Testis (tissue), 3 donors: Measurements from ENCODE around the gene CHGA. TPM values are rescaled to one million over a fixed set of nuclear protein-coding genes. Genes with fewer than 3 reads are reported as not detected.
A peak's percentile ranks its signal among the peaks of the same experiment; 100 is the strongest.

Experiments
- DNase-seq: peaks from one replicate; pipeline ENCODE4 v3.0.0-alpha.2; 2019
- H3K27ac ChIP-seq, 2 donors: fragments of 200-600 bp; sonication (generic); one replicate each; pipeline ENCODE4 v1.5.1; 2019
- H3K27me3 ChIP-seq: fragments of 200-600 bp; sonication (generic); one replicate; pipeline ENCODE4 v1.5.1; 2019
- H3K36me3 ChIP-seq: fragments of 200-600 bp; sonication (generic); one replicate; pipeline ENCODE4 v1.5.1; 2017; ENCODE audit warnings: low read depth; ENCODE audit errors: missing control alignments
- H3K4me1 ChIP-seq: fragments of 200-600 bp; sonication (generic); one replicate; pipeline ENCODE4 v1.5.1; 2019
- H3K4me3 ChIP-seq, 2 donors: fragments of 200-600 bp; sonication (generic); one replicate each; pipeline ENCODE4 v1.5.1; 2017 to 2019
- H3K9me3 ChIP-seq: fragments of 200-600 bp; sonication (generic); one replicate; pipeline ENCODE4 v1.5.1; 2017
- POLR2A ChIP-seq: fragments of 450-650 bp; IDR thresholded peaks from one replicate; pipeline ENCODE4 v1.6.1; 2017; ENCODE audit warnings: antibody characterized with exemption, mild to moderate bottlenecking, moderate library complexity
- WGBS, 2 donors: methylation state at CpG; one replicate each; pipeline ENCODE4 v1.1.5; 2018; 5-methylcytosine and 5-hydroxymethylcytosine counted together
- intact Hi-C: fragments of 100-400 bp; cut with DNase I; formaldehyde crosslinking; loops from one replicate; pipeline ENCODE4 v1.15.1; 2023; ENCODE audit warnings: low total_unique reads
- polyA plus RNA-seq: library from polyadenylated mRNA; stranded (reverse); fragments of 350-450 nt; fragmentation: Illumina TruSeq; extraction: RNeasy Lipid Tissue Mini Kit (QIAGEN cat#74804); gene quantifications from one replicate; pipeline ENCODE4 v1.2.3, GENCODE V29; 2014; ENCODE audit warnings: low read depth, low replicate concordance; ENCODE audit not compliant: insufficient read depth
- total RNA-seq, 2 donors: library from RNA; depleted of rRNA; stranded (reverse); fragments of >200 nt; gene quantifications; one replicate each; pipeline ENCODE4 v1.2.3, GENCODE V29; 2016
- TF ChIP-seq, protein P1 (sequence below), 3 experiments: fragments of 450-650 bp in 2 of 3; fragments of 200-600 bp in 1 of 3; sonication (generic) in 1 of 3; IDR thresholded peaks; one replicate each; pipeline ENCODE4 v1.5.1; 2016 to 2019; ENCODE audit warnings: antibody characterized with exemption in 3 of 3, mild to moderate bottlenecking in 2 of 3, moderate library complexity in 1 of 3

CHGA gene
- total and polyA plus RNA-seq, 3 donors from 2014 or later = 92.9 to 225 (median 191) TPM

DNA sequence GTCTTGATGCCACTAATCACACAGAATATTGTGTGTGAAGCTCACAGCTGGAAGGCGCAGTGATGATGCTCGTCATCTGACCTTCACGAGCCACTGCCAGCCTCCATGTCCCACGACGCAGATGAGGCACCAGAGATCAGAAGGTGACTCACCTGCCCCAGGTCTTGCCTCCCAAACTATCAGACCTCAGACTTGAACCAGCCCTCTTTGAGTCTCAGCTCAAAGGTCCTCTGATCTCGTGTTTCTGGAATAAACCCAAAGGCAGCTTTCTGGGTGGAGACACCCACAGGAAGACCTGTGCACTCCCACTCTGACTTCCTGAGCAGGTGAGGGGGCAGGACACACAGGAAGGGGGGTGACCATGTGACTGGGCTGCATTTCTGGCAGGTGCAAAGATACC lies 19.6 kb upstream of the CHGA start:
- H3K4me3 ChIP-seq = no peak overlapping the region
- peaks cover 12% of the 10 kb centered on the region for H3K4me1 ChIP-seq
- H3K27me3 ChIP-seq = no peaks in the 10 kb centered on the region
- H3K27ac ChIP-seq = peak overlapping the region in 1 of 2 donors; percentile 24
- intact Hi-C loops = no loop called here
- TF ChIP-seq POLR2A = no peak
- TF ChIP-seq, protein P1, sequence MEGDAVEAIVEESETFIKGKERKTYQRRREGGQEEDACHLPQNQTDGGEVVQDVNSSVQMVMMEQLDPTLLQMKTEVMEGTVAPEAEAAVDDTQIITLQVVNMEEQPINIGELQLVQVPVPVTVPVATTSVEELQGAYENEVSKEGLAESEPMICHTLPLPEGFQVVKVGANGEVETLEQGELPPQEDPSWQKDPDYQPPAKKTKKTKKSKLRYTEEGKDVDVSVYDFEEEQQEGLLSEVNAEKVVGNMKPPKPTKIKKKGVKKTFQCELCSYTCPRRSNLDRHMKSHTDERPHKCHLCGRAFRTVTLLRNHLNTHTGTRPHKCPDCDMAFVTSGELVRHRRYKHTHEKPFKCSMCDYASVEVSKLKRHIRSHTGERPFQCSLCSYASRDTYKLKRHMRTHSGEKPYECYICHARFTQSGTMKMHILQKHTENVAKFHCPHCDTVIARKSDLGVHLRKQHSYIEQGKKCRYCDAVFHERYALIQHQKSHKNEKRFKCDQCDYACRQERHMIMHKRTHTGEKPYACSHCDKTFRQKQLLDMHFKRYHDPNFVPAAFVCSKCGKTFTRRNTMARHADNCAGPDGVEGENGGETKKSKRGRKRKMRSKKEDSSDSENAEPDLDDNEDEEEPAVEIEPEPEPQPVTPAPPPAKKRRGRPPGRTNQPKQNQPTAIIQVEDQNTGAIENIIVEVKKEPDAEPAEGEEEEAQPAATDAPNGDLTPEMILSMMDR (IDR thresholded peaks at IDR 0.05) = no peak
- H3K9me3 ChIP-seq = no peaks in the 10 kb centered on the region
- DNase-seq = no peak
- no peaks in the 10 kb centered on the region for H3K36me3 ChIP-seq
- 75 to 90% methylated on average over 5 to 6 of the region's 6 CpGs for WGBS, 2 donors

DNA sequence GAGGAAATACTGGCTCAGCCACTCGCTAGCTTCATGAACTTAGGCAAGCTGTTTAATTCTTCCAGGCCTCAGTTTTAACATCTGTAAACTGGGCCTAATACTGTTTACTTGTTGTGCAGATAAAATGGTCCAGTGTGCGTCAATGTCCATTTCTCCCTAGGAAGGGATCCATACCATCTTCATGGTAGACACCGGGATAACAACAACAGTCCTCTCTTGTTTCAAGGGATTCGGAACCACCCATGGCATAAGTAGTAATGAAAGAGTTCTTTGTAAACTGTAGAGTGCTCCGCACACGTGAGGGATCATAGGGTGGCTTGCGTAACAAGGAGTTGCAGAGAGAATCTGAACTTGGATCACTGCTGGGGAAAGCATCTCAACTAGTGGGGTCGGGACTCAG lies 17.3 kb upstream of the CHGA start:
- Histone ChIP-seq H3K36me3 (no peaks in the 10 kb centered on the region), H3K27ac (peak overlapping the region in 1 of 2 donors; percentile 50), H3K4me3 (no peak overlapping the region), H3K27me3 (no peaks in the 10 kb centered on the region), H3K4me1 (peaks cover 12% of the 10 kb centered on the region), H3K9me3 (no peaks in the 10 kb centered on the region)
- intact Hi-C loops = no loop called here
- peak; percentile 59 for DNase-seq
- TF ChIP-seq, protein P1 (IDR thresholded peaks at IDR 0.05) = no peak
- TF ChIP-seq POLR2A = no peak
- WGBS, 2 donors = 70 to 76% methylated on average over 8 of the region's 8 CpGs

DNA sequence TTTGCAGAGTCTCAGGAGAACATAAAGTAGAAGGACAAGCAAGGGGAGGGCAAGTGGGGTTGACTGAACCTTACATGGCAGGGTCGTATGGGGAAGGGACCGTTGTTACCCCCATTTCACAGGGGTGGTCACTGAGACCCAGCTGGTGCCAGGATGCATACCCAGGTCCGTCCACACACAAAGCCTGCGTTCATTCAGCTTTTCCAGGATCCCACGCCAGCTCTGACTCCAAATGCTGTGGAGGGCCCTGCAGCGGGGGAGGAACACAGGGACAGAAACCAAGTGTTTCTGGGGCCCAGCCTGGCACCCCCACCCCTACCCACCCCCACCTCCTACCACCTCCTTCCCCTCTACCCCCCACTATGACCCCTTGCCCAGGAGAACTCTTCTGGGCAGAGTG lies 16.5 kb upstream of the CHGA start:
- DNase-seq = peak; percentile 61
- no peak for TF ChIP-seq POLR2A
- no peaks in the 10 kb centered on the region for H3K9me3 ChIP-seq
- intact Hi-C loops = no loop called here
- H3K27ac ChIP-seq = peak overlapping the region in 1 of 2 donors; percentile 65
- WGBS, 2 donors = 59 to 71% methylated on average over 5 to 6 of the region's 6 CpGs
- no peaks in the 10 kb centered on the region for H3K36me3 ChIP-seq
- H3K4me3 ChIP-seq = no peak overlapping the region
- peaks cover 12% of the 10 kb centered on the region for H3K4me1 ChIP-seq
- H3K27me3 ChIP-seq = no peaks in the 10 kb centered on the region

DNA sequence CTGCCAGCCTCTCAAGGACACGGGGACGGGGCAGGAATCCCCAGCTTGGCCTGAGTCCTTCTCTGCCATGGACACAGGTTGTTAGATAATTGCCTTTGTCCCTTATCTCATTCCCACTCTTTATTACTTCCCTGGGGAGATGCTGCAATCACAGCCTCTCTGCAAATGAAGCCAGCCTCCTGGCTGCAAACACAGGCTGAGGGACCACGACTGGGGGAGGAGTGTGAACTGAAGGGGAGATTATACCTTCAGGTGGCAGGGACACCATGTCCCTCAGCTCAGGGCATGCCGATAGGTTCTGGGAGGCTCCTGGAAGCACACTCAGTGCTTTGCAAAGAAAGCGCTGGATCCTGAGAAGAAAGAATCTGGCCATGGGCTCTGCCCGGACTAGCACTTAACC lies 16.1 kb upstream of the CHGA start:
- Histone ChIP-seq H3K27ac (peak overlapping the region in 1 of 2 donors; percentile 65), H3K9me3 (no peaks in the 10 kb centered on the region), H3K27me3 (no peaks in the 10 kb centered on the region), H3K4me3 (no peak overlapping the region), H3K36me3 (no peaks in the 10 kb centered on the region), H3K4me1 (peaks cover 12% of the 10 kb centered on the region)
- intact Hi-C loops = no loop called here
- 27 to 34% methylated on average over 5 to 6 of the region's 6 CpGs for WGBS, 2 donors
- DNase-seq = peak; percentile 71
- TF ChIP-seq, protein P1 (IDR thresholded peaks at IDR 0.05) = no peak
- no peak for TF ChIP-seq POLR2A

DNA sequence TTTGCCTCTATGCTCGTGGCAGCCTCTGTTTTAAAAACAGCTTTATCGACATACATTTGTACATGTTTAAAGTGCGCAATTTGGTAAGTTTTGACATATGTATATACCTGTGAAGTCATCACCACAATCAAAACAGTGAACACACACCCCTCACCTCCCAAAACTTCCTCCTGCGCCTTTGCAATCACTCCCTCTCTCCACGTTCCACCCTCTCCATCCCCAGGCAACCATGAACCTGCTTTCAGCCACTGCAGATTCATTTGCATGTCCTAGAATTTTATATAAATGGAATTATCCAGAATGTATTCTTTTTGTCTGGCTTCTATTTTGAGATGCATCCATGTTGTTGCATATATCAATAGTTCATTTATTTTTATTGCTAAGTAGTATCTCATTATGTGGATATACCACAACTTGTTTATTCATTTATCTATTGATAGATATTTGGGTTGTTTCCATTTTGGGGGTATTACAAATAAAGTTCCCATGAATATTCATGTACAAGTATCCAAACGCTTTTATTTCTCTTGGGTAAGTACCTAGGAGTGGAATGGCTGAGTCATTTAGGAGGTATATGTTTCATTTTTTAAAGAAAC lies 15.5 kb upstream of the CHGA start:
- WGBS, 2 donors = 70 to 73% methylated on average over 6 of the region's 6 CpGs
- no peaks in the 10 kb centered on the region for H3K9me3 ChIP-seq
- no peak for TF ChIP-seq POLR2A
- TF ChIP-seq, protein P1 (IDR thresholded peaks at IDR 0.05) = no peak
- DNase-seq = no peak
- peaks cover 12% of the 10 kb centered on the region for H3K4me1 ChIP-seq
- H3K27me3 ChIP-seq = no peaks in the 10 kb centered on the region
- no peak overlapping the region for H3K4me3 ChIP-seq
- H3K27ac ChIP-seq = no peak overlapping the region
- intact Hi-C loops = no loop called here
- no peaks in the 10 kb centered on the region for H3K36me3 ChIP-seq
